DND-41 (cell line): ENCODE measurements around the gene EFNA2.

ENCODE experiments used
- EZH2 ChIP-seq: IDR thresholded peaks from 3 replicates; pipeline ENCODE4 v1.6.1; 2012; ENCODE audit warnings: borderline replicate concordance, low read depth, mild to moderate bottlenecking, moderate library complexity, low read length, inconsistent platforms; ENCODE audit not compliant: severe bottlenecking
- TF ChIP-seq, protein P1 (sequence below): IDR thresholded peaks from 2 replicates; pipeline ENCODE4 v1.5.1; 2012; ENCODE audit warnings: borderline replicate concordance, low read length, moderate library complexity, mild to moderate bottlenecking; ENCODE audit not compliant: poor library complexity, severe bottlenecking; ENCODE audit errors: extremely low read depth

DNA sequence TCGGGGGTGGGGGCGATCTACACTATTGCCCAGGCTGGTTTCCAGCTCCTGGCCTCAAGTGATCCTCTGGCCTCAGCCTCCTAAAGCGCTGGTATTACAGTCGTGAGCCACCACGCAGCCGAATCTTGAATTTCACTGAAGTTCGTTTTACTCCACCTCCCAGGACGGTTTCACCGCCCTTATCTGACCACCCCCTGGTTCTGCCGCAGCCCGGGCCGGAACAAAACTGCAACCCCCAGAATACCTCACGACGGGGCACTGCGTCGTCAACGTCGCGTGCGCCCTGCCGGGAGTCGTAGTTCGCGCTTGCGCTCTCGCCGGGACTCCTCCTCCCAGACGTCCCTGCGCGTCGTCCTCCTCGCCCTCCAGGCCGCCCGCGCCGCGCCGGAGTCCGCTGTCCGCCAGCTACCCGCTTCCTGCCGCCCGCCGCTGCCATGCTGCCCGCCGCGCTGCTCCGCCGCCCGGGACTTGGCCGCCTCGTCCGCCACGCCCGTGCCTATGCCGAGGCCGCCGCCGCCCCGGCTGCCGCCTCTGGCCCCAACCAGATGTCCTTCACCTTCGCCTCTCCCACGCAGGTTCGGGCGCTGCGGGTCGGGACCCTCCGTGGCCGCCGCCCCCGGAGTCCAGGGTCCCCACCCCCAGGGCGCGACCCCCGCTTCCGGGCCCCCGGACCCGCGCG, 44.1 kb upstream of the EFNA2 start, which contains the start of gene ATP5F1D:
- TF ChIP-seq, protein P1, sequence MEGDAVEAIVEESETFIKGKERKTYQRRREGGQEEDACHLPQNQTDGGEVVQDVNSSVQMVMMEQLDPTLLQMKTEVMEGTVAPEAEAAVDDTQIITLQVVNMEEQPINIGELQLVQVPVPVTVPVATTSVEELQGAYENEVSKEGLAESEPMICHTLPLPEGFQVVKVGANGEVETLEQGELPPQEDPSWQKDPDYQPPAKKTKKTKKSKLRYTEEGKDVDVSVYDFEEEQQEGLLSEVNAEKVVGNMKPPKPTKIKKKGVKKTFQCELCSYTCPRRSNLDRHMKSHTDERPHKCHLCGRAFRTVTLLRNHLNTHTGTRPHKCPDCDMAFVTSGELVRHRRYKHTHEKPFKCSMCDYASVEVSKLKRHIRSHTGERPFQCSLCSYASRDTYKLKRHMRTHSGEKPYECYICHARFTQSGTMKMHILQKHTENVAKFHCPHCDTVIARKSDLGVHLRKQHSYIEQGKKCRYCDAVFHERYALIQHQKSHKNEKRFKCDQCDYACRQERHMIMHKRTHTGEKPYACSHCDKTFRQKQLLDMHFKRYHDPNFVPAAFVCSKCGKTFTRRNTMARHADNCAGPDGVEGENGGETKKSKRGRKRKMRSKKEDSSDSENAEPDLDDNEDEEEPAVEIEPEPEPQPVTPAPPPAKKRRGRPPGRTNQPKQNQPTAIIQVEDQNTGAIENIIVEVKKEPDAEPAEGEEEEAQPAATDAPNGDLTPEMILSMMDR: no peak
- TF ChIP-seq EZH2: no peak
